ENCODE data around the gene NAB1. TPM values are rescaled to one million over a fixed set of nuclear protein-coding genes. Genes with fewer than 3 reads are reported as not detected.

The NAB1 gene
- total RNA-seq, 1 experiment from 2014 or later, result 17.0 TPM

DNA sequence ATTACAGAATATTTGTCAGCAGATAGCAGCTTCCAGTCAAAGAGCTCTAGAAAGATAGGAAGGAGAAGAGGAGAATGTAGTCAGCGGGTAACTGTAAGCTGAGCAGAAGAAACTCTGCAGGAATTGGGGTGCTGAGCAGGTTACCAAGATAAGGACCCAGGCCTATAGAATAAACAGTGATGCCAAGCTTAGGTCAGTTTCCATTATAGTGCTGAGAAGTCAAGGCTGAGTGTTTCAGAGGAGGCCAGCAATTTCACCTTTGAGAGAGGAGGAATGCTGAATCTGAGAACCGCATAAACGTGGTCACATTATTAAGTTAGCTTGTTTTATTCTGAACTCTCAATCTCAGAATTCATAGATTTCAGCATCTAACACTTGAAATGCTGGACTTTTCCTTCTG, 13.9 kb downstream of the NAB1 start:
- Histone ChIP-seq H3K36me3 (ENCODE audit: low read depth) (no peaks in the 10 kb centered on the region), H3K79me2 (ENCODE audit: low read depth) (no peaks in the 10 kb centered on the region), H3K9me3 (ENCODE audit: insufficient read depth, low read depth) (no peaks in the 10 kb centered on the region), H3K27me3 (ENCODE audit: insufficient read depth, low read depth) (no peaks in the 10 kb centered on the region), H3K4me2 (no peak overlapping the region), H3K4me3 (no peak overlapping the region), H2AFZ (no peak overlapping the region), H3K4me1 (replicated peaks; ENCODE audit: insufficient read depth) (no peaks in the 10 kb centered on the region), H3K27ac (no peak overlapping the region), H3F3A (ENCODE audit: insufficient read depth, low read depth) (no peaks in the 10 kb centered on the region), H4K20me1 (ENCODE audit: insufficient read depth) (no peaks in the 10 kb centered on the region), H3K9me2 (ENCODE audit: insufficient read depth) (no peaks in the 10 kb centered on the region)
- BruUV-seq (replicated peaks), result no TSS peak
- ChIA-PET CTCF (no interaction called here), POLR2A (ENCODE audit: unreplicated experiment) (no interaction called here)
- no peak for TF ChIP-seq EZH2 (IDR thresholded peaks at IDR 0.05; ENCODE audit: low read depth)
- TF ChIP-seq, protein P1, sequence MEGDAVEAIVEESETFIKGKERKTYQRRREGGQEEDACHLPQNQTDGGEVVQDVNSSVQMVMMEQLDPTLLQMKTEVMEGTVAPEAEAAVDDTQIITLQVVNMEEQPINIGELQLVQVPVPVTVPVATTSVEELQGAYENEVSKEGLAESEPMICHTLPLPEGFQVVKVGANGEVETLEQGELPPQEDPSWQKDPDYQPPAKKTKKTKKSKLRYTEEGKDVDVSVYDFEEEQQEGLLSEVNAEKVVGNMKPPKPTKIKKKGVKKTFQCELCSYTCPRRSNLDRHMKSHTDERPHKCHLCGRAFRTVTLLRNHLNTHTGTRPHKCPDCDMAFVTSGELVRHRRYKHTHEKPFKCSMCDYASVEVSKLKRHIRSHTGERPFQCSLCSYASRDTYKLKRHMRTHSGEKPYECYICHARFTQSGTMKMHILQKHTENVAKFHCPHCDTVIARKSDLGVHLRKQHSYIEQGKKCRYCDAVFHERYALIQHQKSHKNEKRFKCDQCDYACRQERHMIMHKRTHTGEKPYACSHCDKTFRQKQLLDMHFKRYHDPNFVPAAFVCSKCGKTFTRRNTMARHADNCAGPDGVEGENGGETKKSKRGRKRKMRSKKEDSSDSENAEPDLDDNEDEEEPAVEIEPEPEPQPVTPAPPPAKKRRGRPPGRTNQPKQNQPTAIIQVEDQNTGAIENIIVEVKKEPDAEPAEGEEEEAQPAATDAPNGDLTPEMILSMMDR (conservative IDR thresholded peaks at IDR 0.05), result no peak
- intact Hi-C loops (cut with micrococcal nuclease; ENCODE audit: unreplicated experiment), result no loop called here
- DNase-seq, result no peak

DNA sequence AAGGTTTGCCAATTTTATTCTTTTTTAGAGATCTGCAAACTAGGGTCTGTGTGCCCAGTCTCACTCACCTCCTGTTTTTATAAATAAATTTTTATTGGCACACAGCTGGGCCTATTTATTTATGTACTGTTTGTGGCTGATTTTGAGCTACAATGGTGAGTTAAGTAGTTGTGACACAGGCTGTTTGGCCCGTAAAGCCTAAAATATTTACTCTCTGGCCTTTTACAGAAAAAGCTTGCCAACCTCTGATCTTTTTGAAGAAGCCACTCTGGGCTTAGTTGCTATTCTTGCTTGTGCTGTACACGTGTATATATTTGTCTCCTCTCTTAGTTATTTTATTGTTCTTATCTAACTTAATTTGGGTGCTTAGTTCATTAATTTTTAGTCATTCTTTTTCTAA, 14.5 kb downstream of the NAB1 start:
- ChIA-PET CTCF (no interaction called here), POLR2A (ENCODE audit: unreplicated experiment) (no interaction called here)
- no peak overlapping the region for H3K4me2 ChIP-seq
- no peaks in the 10 kb centered on the region for H3K9me3 ChIP-seq (ENCODE audit: insufficient read depth, low read depth)
- no peak for DNase-seq
- H3K4me1 ChIP-seq (replicated peaks; ENCODE audit: insufficient read depth), result no peaks in the 10 kb centered on the region
- intact Hi-C loops (cut with micrococcal nuclease; ENCODE audit: unreplicated experiment), result no loop called here
- TF ChIP-seq, protein P1 (conservative IDR thresholded peaks at IDR 0.05), result no peak
- TF ChIP-seq EZH2 (IDR thresholded peaks at IDR 0.05; ENCODE audit: low read depth), result no peak
- H2AFZ ChIP-seq, result no peak overlapping the region
- no peak overlapping the region for H3K27ac ChIP-seq
- H3F3A ChIP-seq (ENCODE audit: insufficient read depth, low read depth), result no peaks in the 10 kb centered on the region
- no peaks in the 10 kb centered on the region for H4K20me1 ChIP-seq (ENCODE audit: insufficient read depth)
- no TSS peak for BruUV-seq (replicated peaks)
- H3K79me2 ChIP-seq (ENCODE audit: low read depth), result no peaks in the 10 kb centered on the region
- no peak overlapping the region for H3K4me3 ChIP-seq
- no peaks in the 10 kb centered on the region for H3K27me3 ChIP-seq (ENCODE audit: insufficient read depth, low read depth)
- H3K9me2 ChIP-seq (ENCODE audit: insufficient read depth), result no peaks in the 10 kb centered on the region
- no peaks in the 10 kb centered on the region for H3K36me3 ChIP-seq (ENCODE audit: low read depth)

DNA sequence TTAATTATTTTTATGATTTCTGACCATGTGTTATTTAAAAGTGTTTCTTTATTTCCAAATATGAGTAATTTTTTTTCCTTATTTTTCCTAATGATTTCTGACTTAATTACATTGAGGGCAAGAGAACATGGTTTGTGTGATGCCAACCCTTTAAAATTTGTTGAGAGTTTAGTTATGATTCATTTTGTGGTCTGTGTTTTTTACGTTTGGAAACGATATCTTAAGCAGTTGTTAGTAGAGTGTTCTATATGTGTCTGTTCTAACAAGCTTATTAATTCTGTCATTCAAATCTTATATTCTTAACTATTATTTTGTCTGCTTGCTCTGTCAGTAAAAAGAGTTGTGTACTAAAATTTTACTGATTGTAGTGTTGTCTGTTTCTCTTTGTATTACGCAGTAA, 15.0 kb downstream of the NAB1 start:
- DNase-seq, result no peak
- H3K9me2 ChIP-seq (ENCODE audit: insufficient read depth), result no peaks in the 10 kb centered on the region
- H3F3A ChIP-seq (ENCODE audit: insufficient read depth, low read depth), result no peaks in the 10 kb centered on the region
- no peaks in the 10 kb centered on the region for H3K79me2 ChIP-seq (ENCODE audit: low read depth)
- no peak overlapping the region for H3K4me3 ChIP-seq
- no peaks in the 10 kb centered on the region for H3K4me1 ChIP-seq (replicated peaks; ENCODE audit: insufficient read depth)
- BruUV-seq (replicated peaks), result no TSS peak
- CTCF ChIA-PET, result no interaction called here
- H2AFZ ChIP-seq, result no peak overlapping the region
- H3K9me3 ChIP-seq (ENCODE audit: insufficient read depth, low read depth), result no peaks in the 10 kb centered on the region
- POLR2A ChIA-PET (ENCODE audit: unreplicated experiment), result no interaction called here
- intact Hi-C loops (cut with micrococcal nuclease; ENCODE audit: unreplicated experiment), result no loop called here
- H3K27me3 ChIP-seq (ENCODE audit: insufficient read depth, low read depth), result no peaks in the 10 kb centered on the region
- no peaks in the 10 kb centered on the region for H4K20me1 ChIP-seq (ENCODE audit: insufficient read depth)
- no peaks in the 10 kb centered on the region for H3K36me3 ChIP-seq (ENCODE audit: low read depth)
- TF ChIP-seq EZH2 (IDR thresholded peaks at IDR 0.05; ENCODE audit: low read depth), result no peak
- TF ChIP-seq, protein P1 (conservative IDR thresholded peaks at IDR 0.05), result no peak
- H3K4me2 ChIP-seq, result no peak overlapping the region
- no peak overlapping the region for H3K27ac ChIP-seq

Data from PC-9 (cell line).